LNCAP (cell line): ENCODE results near the gene CHSY3.

Experiments used
- TF ChIP-seq, protein P1 (sequence below): fragments of 450-650 bp; IDR thresholded peaks from 2 replicates; pipeline ENCODE4 v1.5.1; 2017; ENCODE audit warnings: mild to moderate bottlenecking

The CHSY3 gene

GRCh38 chr5:129973716-129974426 is 69.6 kb downstream of the CHSY3 start:
- TF ChIP-seq, protein P1, sequence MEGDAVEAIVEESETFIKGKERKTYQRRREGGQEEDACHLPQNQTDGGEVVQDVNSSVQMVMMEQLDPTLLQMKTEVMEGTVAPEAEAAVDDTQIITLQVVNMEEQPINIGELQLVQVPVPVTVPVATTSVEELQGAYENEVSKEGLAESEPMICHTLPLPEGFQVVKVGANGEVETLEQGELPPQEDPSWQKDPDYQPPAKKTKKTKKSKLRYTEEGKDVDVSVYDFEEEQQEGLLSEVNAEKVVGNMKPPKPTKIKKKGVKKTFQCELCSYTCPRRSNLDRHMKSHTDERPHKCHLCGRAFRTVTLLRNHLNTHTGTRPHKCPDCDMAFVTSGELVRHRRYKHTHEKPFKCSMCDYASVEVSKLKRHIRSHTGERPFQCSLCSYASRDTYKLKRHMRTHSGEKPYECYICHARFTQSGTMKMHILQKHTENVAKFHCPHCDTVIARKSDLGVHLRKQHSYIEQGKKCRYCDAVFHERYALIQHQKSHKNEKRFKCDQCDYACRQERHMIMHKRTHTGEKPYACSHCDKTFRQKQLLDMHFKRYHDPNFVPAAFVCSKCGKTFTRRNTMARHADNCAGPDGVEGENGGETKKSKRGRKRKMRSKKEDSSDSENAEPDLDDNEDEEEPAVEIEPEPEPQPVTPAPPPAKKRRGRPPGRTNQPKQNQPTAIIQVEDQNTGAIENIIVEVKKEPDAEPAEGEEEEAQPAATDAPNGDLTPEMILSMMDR, result no peak

- TF ChIP-seq, protein P1, result no peak
These were observed 73.5 kb downstream of the CHSY3 start for GRCh38 chr5:129977810-129978209.

GRCh38 chr5:129978270-129978669 is 74.0 kb downstream of the CHSY3 start:
- TF ChIP-seq, protein P1, result no peak

GRCh38 chr5:129988453-129988852 is 84.2 kb downstream of the CHSY3 start:
- TF ChIP-seq, protein P1, result no peak

GRCh38 chr5:129991780-129992179 is 87.5 kb downstream of the CHSY3 start:
- TF ChIP-seq, protein P1, result no peak

DNA sequence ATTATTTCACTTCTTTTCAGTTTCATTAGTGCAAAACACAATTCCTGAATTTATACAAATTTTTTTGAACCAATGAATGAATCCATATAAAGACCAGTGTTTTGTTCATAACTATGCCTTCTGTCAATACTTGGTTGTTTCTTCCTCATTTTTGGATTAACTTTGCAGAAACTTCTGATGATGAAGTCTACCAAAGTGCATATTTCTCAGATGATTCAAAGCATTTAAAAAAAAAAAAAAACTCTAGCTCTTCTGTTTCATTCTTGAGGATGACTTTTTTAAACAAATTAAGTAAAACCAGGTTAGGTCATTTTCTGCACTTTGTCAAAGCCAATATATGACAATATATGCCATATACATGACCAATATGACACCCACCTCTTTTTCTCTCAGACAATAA is 92.6 kb downstream of the CHSY3 start:
- TF ChIP-seq, protein P1, result no peak

DNA sequence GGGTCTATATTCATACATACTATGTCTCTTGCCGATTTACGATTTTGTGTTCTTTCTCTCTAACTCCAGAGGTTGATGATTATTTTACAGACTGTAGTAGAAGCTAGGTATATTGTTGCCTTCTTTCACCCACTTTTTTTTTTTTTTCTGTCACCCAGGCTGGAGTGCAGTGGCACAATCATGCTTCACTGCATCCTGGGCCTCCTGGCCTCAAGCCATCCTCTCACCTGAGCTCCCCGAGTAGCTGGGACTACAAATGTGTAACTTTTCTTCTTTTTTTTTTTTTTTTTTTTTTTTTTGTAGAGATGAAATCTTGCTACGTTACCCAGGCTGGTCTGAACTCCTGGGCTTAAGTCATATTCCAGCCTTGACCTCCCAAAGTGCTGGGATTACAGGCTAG is 96.2 kb downstream of the CHSY3 start:
- TF ChIP-seq, protein P1, result no peak

DNA sequence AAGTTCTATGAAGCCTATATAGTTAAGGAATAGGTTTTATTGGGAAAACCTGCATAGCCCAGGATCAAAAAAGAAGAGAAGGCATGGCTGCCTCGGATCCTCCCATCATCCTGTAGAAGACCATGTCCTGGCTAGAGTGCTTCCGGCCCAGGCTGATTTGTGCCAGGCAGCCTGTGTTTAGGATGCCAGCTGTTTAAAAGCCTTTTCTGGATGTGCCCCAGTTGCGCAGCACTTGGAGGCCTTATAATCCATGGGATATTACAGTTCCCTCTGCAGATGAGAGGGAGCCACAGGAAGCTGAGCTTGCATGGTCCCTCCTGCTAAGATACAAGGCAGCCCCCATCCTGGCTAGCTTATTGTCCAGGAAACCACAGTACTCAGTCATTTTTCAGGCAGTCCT is 97.9 kb downstream of the CHSY3 start:
- TF ChIP-seq, protein P1, result no peak
